CD4-positive, alpha-beta T cell treated with Interleukin-17A for 4 hours (primary cell): ENCODE results near the gene SPEF2.

Source experiments
- DNase-seq: peaks from one replicate; pipeline ENCODE4 v3.0.0-alpha.2; 2020; ENCODE audit warnings: mixed read lengths

The SPEF2 gene

GRCh38 chr5:35860686-35861085 is 243.0 kb downstream of the SPEF2 start:
- DNase-seq, result no peak

GRCh38 chr5:35861718-35862117 is 244.1 kb downstream of the SPEF2 start:
- DNase-seq, result no peak

GRCh38 chr5:35862126-35862525 is 244.5 kb downstream of the SPEF2 start:
- no peak for DNase-seq

- peak; percentile 32 for DNase-seq
These were observed 245.5 kb downstream of the SPEF2 start for GRCh38 chr5:35863159-35863558.
